ENCODE measurements around the gene TRDMT1.
A peak's percentile ranks its signal among the peaks of the same experiment; 100 is the strongest.

Gene TRDMT1

GRCh38 chr10:17174626-17175025, 26.8 kb downstream of the TRDMT1 start:
- no peak for DNase-seq (ENCODE audit: low read depth in 2 of 2)

- no peak for DNase-seq (ENCODE audit: low read depth in 2 of 2)
Observed at GRCh38 chr10:17171141-17171641, 30.3 kb downstream of the TRDMT1 start.

- DNase-seq (ENCODE audit: low read depth in 2 of 2), result no peak
Observed at GRCh38 chr10:17169803-17170202, 31.7 kb downstream of the TRDMT1 start.

- DNase-seq (ENCODE audit: low read depth in 2 of 2), result no peak
Observed at GRCh38 chr10:17166699-17167098, 34.8 kb downstream of the TRDMT1 start.

GRCh38 chr10:17162828-17163227, 38.6 kb downstream of the TRDMT1 start:
- DNase-seq (ENCODE audit: low read depth in 2 of 2), result no peak

- no peak for DNase-seq (ENCODE audit: low read depth in 2 of 2)
Observed at GRCh38 chr10:17161775-17162174, 39.7 kb downstream of the TRDMT1 start.

GRCh38 chr10:17157024-17157423, 44.4 kb downstream of the TRDMT1 start:
- DNase-seq (ENCODE audit: low read depth in 2 of 2), result no peak

- no peak for DNase-seq (ENCODE audit: low read depth in 2 of 2)
Observed at GRCh38 chr10:17155826-17156225, 45.6 kb downstream of the TRDMT1 start.

GRCh38 chr10:17154116-17154515, 47.4 kb downstream of the TRDMT1 start:
- DNase-seq (ENCODE audit: low read depth in 2 of 2), result no peak

GRCh38 chr10:17153321-17153720, 48.2 kb downstream of the TRDMT1 start:
- no peak for DNase-seq (ENCODE audit: low read depth in 2 of 2)

- no peak for DNase-seq (ENCODE audit: low read depth in 2 of 2)
Observed at GRCh38 chr10:17151716-17152115, 49.8 kb downstream of the TRDMT1 start.

GRCh38 chr10:17147884-17148489, 53.5 kb downstream of the TRDMT1 start:
- no peak for DNase-seq (ENCODE audit: low read depth in 2 of 2)

GRCh38 chr10:17146892-17147291, 54.6 kb downstream of the TRDMT1 start:
- no peak for DNase-seq (ENCODE audit: low read depth in 2 of 2)

- no peak for DNase-seq (ENCODE audit: low read depth in 2 of 2)
Observed at GRCh38 chr10:17145239-17145638, 56.2 kb downstream of the TRDMT1 start.

GRCh38 chr10:17144757-17145156, 56.7 kb downstream of the TRDMT1 start:
- peak; percentile 22 to 34 for DNase-seq (ENCODE audit: low read depth in 2 of 2)

- no peak for DNase-seq (ENCODE audit: low read depth in 2 of 2)
Observed at GRCh38 chr10:17144032-17144431, 57.4 kb downstream of the TRDMT1 start.

GRCh38 chr10:17143055-17143690, 58.3 kb downstream of the TRDMT1 start:
- DNase-seq (ENCODE audit: low read depth in 2 of 2), result no peak

- DNase-seq (ENCODE audit: low read depth in 2 of 2), result no peak
Observed at GRCh38 chr10:17141504-17142229, 59.8 kb downstream of the TRDMT1 start.

- DNase-seq (ENCODE audit: low read depth in 2 of 2), result no peak
Observed at GRCh38 chr10:17140386-17140761, 61.1 kb downstream of the TRDMT1 start.

- no peak for DNase-seq (ENCODE audit: low read depth in 2 of 2)
Observed at GRCh38 chr10:17138460-17139042, 62.9 kb downstream of the TRDMT1 start.

- DNase-seq (ENCODE audit: low read depth in 2 of 2), result no peak
Observed at GRCh38 chr10:17134737-17135260, 66.7 kb downstream of the TRDMT1 start.

GRCh38 chr10:17134282-17134681, 67.2 kb downstream of the TRDMT1 start:
- DNase-seq (ENCODE audit: low read depth in 2 of 2), result no peak

Data from stimulated activated CD8-positive, alpha-beta memory T cell treated with anti-CD3 and anti-CD28 coated beads, Interleukin-2, amount 100 ng/mL, for 48 hours (primary cell).